GM12801 (cell line): ENCODE results near the gene MYO1E.

Experiments
- TF ChIP-seq, protein P1 (sequence below): IDR thresholded peaks from one replicate; pipeline ENCODE4 v1.5.1; 2011; ENCODE audit warnings: control low read depth; ENCODE audit not compliant: insufficient read length; ENCODE audit errors: extremely low read depth

MYO1E gene

DNA sequence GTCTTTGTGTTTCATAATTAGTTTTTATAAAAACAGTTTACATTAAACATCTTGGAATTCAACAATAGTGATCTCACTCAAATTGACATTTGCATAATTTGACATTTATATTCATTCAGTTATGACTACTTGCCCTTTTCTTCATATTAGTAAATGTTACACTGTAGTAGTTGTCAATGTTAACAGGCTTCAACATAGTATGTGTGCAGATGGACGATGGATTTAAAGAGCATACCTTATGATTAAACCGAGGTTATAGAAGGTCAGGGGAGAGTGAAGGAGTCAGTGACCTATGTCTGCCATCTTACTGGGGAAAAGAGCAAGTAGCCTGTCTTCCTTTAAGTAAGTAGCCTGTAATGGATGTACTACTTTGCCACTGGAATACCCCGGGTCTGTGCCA lies 276.2 kb downstream of the MYO1E start:
- TF ChIP-seq, protein P1, sequence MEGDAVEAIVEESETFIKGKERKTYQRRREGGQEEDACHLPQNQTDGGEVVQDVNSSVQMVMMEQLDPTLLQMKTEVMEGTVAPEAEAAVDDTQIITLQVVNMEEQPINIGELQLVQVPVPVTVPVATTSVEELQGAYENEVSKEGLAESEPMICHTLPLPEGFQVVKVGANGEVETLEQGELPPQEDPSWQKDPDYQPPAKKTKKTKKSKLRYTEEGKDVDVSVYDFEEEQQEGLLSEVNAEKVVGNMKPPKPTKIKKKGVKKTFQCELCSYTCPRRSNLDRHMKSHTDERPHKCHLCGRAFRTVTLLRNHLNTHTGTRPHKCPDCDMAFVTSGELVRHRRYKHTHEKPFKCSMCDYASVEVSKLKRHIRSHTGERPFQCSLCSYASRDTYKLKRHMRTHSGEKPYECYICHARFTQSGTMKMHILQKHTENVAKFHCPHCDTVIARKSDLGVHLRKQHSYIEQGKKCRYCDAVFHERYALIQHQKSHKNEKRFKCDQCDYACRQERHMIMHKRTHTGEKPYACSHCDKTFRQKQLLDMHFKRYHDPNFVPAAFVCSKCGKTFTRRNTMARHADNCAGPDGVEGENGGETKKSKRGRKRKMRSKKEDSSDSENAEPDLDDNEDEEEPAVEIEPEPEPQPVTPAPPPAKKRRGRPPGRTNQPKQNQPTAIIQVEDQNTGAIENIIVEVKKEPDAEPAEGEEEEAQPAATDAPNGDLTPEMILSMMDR = no peak

DNA sequence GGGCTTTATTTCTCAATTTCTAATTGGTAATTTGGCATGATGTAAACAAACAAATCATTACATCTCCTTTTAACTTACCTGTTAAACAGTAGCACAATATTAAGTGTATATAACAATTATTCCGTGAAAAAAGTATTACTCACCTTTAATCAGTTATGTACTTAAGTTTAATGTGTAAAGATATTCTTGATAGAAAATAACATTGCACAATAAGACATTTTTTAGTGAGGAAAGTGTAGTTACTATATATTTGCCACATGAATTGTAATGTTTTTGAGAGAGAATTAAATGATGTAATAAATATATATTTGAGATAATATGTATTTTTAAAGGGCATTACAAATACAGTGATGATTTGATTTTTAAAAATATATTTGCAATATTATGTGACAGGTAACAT lies 278.6 kb downstream of the MYO1E start:
- TF ChIP-seq, protein P1 = no peak

DNA sequence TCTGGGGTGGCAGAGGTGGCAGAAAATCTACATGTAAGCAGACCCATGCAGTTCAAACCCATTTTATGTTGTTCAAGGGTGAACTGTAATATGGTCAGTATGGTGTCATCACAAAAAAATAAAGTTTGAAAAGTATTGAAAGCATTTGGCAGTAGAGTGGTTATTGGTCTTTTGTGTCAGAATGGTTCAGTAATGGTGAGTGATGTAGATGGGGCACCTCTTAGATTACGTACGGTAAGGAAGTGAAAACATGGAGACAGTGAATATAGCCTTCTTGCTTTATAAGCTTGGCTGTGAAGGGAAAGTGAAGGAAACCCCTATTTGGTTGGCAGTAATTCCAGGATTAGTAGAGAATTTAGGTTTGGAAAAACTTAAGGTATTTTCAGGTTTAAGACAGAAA lies 284.9 kb downstream of the MYO1E start:
- TF ChIP-seq, protein P1 = no peak
